ENCODE data around the gene PRKCZ. TPM values are rescaled to one million over a fixed set of nuclear protein-coding genes. Genes with fewer than 3 reads are reported as not detected.

Gene PRKCZ
- total RNA-seq, 1 donor from 2014 or later, result 28.1 TPM

DNA sequence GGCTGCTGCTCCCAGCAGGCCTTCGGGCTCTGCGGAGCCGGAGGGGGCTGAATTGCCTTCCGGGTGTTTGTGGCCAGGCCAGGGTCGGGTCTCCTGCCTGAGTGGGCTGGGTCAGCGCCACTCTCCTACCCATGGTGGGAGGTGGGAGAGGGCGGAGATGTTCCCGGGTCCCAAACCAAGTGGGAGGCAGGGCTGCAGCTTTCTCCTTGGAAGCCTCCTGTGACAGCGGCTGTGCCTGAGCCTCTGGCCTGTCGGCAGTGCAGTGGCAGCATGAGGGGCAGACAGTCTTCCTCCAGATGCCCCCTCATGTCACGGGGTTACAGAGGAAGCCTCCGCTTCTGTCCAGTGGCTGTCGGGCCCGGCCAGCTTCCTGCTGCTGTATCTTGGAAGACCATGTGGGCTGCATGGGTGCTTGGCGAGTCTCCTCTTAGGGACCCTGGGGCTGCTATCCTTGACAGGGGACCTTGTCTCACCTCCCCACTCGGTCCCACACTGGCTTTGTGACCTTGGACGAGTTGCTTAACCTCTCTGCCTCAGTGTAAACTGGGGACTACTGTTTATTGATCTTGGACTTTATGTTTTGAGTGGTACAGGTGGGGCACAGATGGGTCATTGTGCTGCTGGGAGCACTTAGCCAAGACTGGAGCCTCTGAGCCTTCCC, 182.2 kb downstream of the PRKCZ start:
- TF ChIP-seq, protein P1, sequence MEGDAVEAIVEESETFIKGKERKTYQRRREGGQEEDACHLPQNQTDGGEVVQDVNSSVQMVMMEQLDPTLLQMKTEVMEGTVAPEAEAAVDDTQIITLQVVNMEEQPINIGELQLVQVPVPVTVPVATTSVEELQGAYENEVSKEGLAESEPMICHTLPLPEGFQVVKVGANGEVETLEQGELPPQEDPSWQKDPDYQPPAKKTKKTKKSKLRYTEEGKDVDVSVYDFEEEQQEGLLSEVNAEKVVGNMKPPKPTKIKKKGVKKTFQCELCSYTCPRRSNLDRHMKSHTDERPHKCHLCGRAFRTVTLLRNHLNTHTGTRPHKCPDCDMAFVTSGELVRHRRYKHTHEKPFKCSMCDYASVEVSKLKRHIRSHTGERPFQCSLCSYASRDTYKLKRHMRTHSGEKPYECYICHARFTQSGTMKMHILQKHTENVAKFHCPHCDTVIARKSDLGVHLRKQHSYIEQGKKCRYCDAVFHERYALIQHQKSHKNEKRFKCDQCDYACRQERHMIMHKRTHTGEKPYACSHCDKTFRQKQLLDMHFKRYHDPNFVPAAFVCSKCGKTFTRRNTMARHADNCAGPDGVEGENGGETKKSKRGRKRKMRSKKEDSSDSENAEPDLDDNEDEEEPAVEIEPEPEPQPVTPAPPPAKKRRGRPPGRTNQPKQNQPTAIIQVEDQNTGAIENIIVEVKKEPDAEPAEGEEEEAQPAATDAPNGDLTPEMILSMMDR (conservative IDR thresholded peaks at IDR 0.05; ENCODE audit: low read depth, low read length), result no peak
- peak overlapping the region; percentile 73 for H3K4me3 ChIP-seq (ENCODE audit: low read depth, low read length)
- no peak for DNase-seq (ENCODE audit: low read depth)

- TF ChIP-seq, protein P1 (conservative IDR thresholded peaks at IDR 0.05; ENCODE audit: low read depth, low read length), result no peak
- DNase-seq (ENCODE audit: low read depth), result no peak
- H3K4me3 ChIP-seq (ENCODE audit: low read depth, low read length), result no peak overlapping the region
Observed at GRCh38 chr1:2232916-2233438, 182.8 kb downstream of the PRKCZ start.

- DNase-seq (ENCODE audit: low read depth), result no peak
- TF ChIP-seq, protein P1 (conservative IDR thresholded peaks at IDR 0.05; ENCODE audit: low read depth, low read length), result no peak
- H3K4me3 ChIP-seq (ENCODE audit: low read depth, low read length), result no peak overlapping the region
Observed at GRCh38 chr1:2233468-2233867, 183.3 kb downstream of the PRKCZ start.

- TF ChIP-seq, protein P1 (conservative IDR thresholded peaks at IDR 0.05; ENCODE audit: low read depth, low read length), result no peak
- DNase-seq (ENCODE audit: low read depth), result peak; percentile 43
- peak overlapping the region; percentile 23 for H3K4me3 ChIP-seq (ENCODE audit: low read depth, low read length)
Observed at GRCh38 chr1:2233997-2234761, 184.0 kb downstream of the PRKCZ start.

GRCh38 chr1:2234762-2235113, 184.5 kb downstream of the PRKCZ start:
- TF ChIP-seq, protein P1 (conservative IDR thresholded peaks at IDR 0.05; ENCODE audit: low read depth, low read length), result no peak
- H3K4me3 ChIP-seq (ENCODE audit: low read depth, low read length), result no peak overlapping the region
- no peak for DNase-seq (ENCODE audit: low read depth)

Other genes with a start within 250 kb of the PRKCZ start
- gene GNB1, start 159.3 kb upstream of the PRKCZ start, total RNA-seq, result 179 and 200 TPM in 2 replicates
- gene CALML6, start 135.2 kb upstream of the PRKCZ start, total RNA-seq, result not detected in 2 replicates
- 0.75 and 5.6 TPM in 2 replicates for gene TMEM52, start 131.1 kb upstream of the PRKCZ start, total RNA-seq
- gene CFAP74, start 46.6 kb upstream of the PRKCZ start, total RNA-seq, result not detected in 2 replicates
- not detected in 2 replicates for gene GABRD, start 31.1 kb upstream of the PRKCZ start, total RNA-seq
- gene FAAP20, start 144.4 kb downstream of the PRKCZ start, total RNA-seq, result 40.0 and 63.3 TPM in 2 replicates
- 13.5 and 20.2 TPM in 2 replicates for gene SKI, start 177.9 kb downstream of the PRKCZ start, total RNA-seq

Measured in epithelial cell of proximal tubule (primary cell).